RPMI7951 (cell line): ENCODE data around the gene EPHA10. TPM values are rescaled to one million over a fixed set of nuclear protein-coding genes. Genes with fewer than 3 reads are reported as not detected.
A peak's percentile ranks its signal among the peaks of the same experiment; 100 is the strongest.

ENCODE experiments used
- DNase-seq: peaks from one replicate; pipeline ENCODE4 v3.0.0-alpha.2; 2012; ENCODE audit warnings: low read depth
- total RNA-seq: library from RNA; depleted of rRNA; stranded (reverse); fragments of >200 nt; shearing (Covaris generic); gene quantifications from 2 replicates; pipeline ENCODE4 v1.2.3, GENCODE V29; 2014; rRNA removed

The EPHA10 gene
- total RNA-seq, 1 experiment from 2014 or later = not detected

GRCh38 chr1:37676281-37677142, 88.4 kb downstream of the EPHA10 start:
- no peak for DNase-seq

GRCh38 chr1:37673920-37674319, 91.0 kb downstream of the EPHA10 start:
- peak; percentile 42 for DNase-seq

- no peak for DNase-seq
These were observed 92.6 kb downstream of the EPHA10 start for GRCh38 chr1:37672136-37672870.

GRCh38 chr1:37671261-37671660, 93.7 kb downstream of the EPHA10 start:
- DNase-seq = no peak

GRCh38 chr1:37670133-37670532, 94.8 kb downstream of the EPHA10 start:
- no peak for DNase-seq

- DNase-seq = no peak
These were observed 97.8 kb downstream of the EPHA10 start for GRCh38 chr1:37667023-37667671.

- DNase-seq = no peak
These were observed 98.6 kb downstream of the EPHA10 start for GRCh38 chr1:37666241-37666867.

Other genes starting within 250 kb of the EPHA10 start
- gene SNIP1, start 210.8 kb downstream of the EPHA10 start, total RNA-seq = 12.9 and 19.2 TPM in 2 replicates
- gene DNALI1, start 208.2 kb downstream of the EPHA10 start, total RNA-seq = 5.7 and 5.9 TPM in 2 replicates
- 61.0 and 76.7 TPM in 2 replicates for gene GNL2, start 169.2 kb downstream of the EPHA10 start, total RNA-seq
- 0.10 TPM in 1 of 2 replicates, not detected in the other for gene RSPO1, start 130.2 kb downstream of the EPHA10 start, total RNA-seq
- 42.8 and 48.3 TPM in 2 replicates for gene CDCA8, start 72.6 kb downstream of the EPHA10 start, total RNA-seq
- gene MANEAL, start 28.7 kb upstream of the EPHA10 start, total RNA-seq = 5.6 and 8.2 TPM in 2 replicates
- 52.4 and 68.3 TPM in 2 replicates for gene C1orf122, start 42.7 kb upstream of the EPHA10 start, total RNA-seq
- gene YRDC, start 43.1 kb upstream of the EPHA10 start, total RNA-seq = 23.7 and 25.7 TPM in 2 replicates
- gene MTF1, start 94.5 kb upstream of the EPHA10 start, total RNA-seq = 3.0 and 3.5 TPM in 2 replicates
- gene INPP5B, start 181.9 kb upstream of the EPHA10 start, total RNA-seq = 13.4 and 14.1 TPM in 2 replicates
- 139 TPM in 2 replicates for gene SF3A3, start 224.9 kb upstream of the EPHA10 start, total RNA-seq
- gene FHL3, start 240.4 kb upstream of the EPHA10 start, total RNA-seq = 14.3 and 23.9 TPM in 2 replicates
- 63.1 and 72.9 TPM in 2 replicates for gene UTP11, start 247.6 kb upstream of the EPHA10 start, total RNA-seq